Activated CD8-positive, alpha-beta memory T cell treated with anti-CD3 and anti-CD28 coated beads for 36 hours (primary cell): ENCODE measurements around the gene FANCC. TPM values are rescaled to one million over a fixed set of nuclear protein-coding genes. Genes with fewer than 3 reads are reported as not detected.
"Not testable (repeated sequence)": the region's sequence is repeated elsewhere in the genome, so short reads cannot be mapped to it uniquely, and the experiment has no call there.

Source experiments
- CTCF ChIA-PET: fragments of 350-600 bp; sonication (Branson Sonifier 250); formaldehyde crosslinking; loops from one replicate; lab custom pipeline; 2021; ENCODE audit warnings: antibody characterized with exemption; lab: Charles Lee
- POLR2A ChIA-PET: fragments of 350-600 bp; sonication (Branson Sonifier 250); formaldehyde crosslinking; loops from one replicate; lab custom pipeline; 2021; ENCODE audit warnings: antibody characterized with exemption; lab: Charles Lee
- total RNA-seq, 2 experiments: library from RNA; stranded (reverse); gene quantifications; one replicate each; pipeline ENCODE4 v1.2.3, GENCODE V29; 2021

The FANCC gene
- total RNA-seq, 2 experiments from 2014 or later: 16.2 to 20.5 TPM

- POLR2A ChIA-PET: no interaction called here
- CTCF ChIA-PET: no interaction called here
Measured at GRCh38 chr9:95204710-95205109, 112.8 kb downstream of the FANCC start.

- ChIA-PET CTCF (no interaction called here), POLR2A (no interaction called here)
Measured at GRCh38 chr9:95204310-95204709, 113.2 kb downstream of the FANCC start.

- CTCF ChIA-PET, POLR2A ChIA-PET: not testable (repeated sequence)
Measured at GRCh38 chr9:95203019-95203418, 114.5 kb downstream of the FANCC start.

- CTCF ChIA-PET: no interaction called here
- POLR2A ChIA-PET: no interaction called here
Measured at GRCh38 chr9:95202076-95202681, 115.3 kb downstream of the FANCC start.

- ChIA-PET POLR2A (no interaction called here), CTCF (no interaction called here)
Measured at GRCh38 chr9:95201206-95201605, 116.3 kb downstream of the FANCC start.

GRCh38 chr9:95197692-95198271 lies 119.7 kb downstream of the FANCC start:
- ChIA-PET POLR2A (no interaction called here), CTCF (no interaction called here)

GRCh38 chr9:95193480-95193879 lies 124.0 kb downstream of the FANCC start:
- ChIA-PET POLR2A (no interaction called here), CTCF (interaction anchor here (0.6 kb wide), 1 partner anchor 1209 kb away, joined by 3 read pairs; no protein-coding TSS in a partner anchor)

- POLR2A ChIA-PET: no interaction called here
- CTCF ChIA-PET: interaction anchor here (0.6 kb wide), 1 partner anchor 1209 kb away, joined by 3 read pairs; no protein-coding TSS in a partner anchor
Measured at GRCh38 chr9:95193067-95193466, 124.4 kb downstream of the FANCC start.

- ChIA-PET CTCF (no interaction called here), POLR2A (no interaction called here)
Measured at GRCh38 chr9:95192631-95193030, 124.9 kb downstream of the FANCC start.

GRCh38 chr9:95190413-95190812 lies 127.1 kb downstream of the FANCC start:
- POLR2A ChIA-PET: no interaction called here
- CTCF ChIA-PET: no interaction called here

- POLR2A ChIA-PET: no interaction called here
- CTCF ChIA-PET: no interaction called here
Measured at GRCh38 chr9:95189251-95190098, 128.0 kb downstream of the FANCC start.

- POLR2A ChIA-PET: no interaction called here
Measured at GRCh38 chr9:95188459-95188858, 129.1 kb downstream of the FANCC start.

GRCh38 chr9:95185956-95186355 lies 131.6 kb downstream of the FANCC start:
- POLR2A ChIA-PET: no interaction called here

More at GRCh38 chr9:95188459-95188858, 129.1 kb downstream of the FANCC start:
- CTCF ChIA-PET: no interaction called here

GRCh38 chr9:95182854-95183563 lies 134.5 kb downstream of the FANCC start:
- CTCF ChIA-PET: interaction anchor here (1.3 kb wide), 1 partner anchor 502 kb away, joined by 4 read pairs; no protein-coding TSS in a partner anchor
- POLR2A ChIA-PET: no interaction called here

More at GRCh38 chr9:95185956-95186355, 131.6 kb downstream of the FANCC start:
- CTCF ChIA-PET: no interaction called here

- ChIA-PET POLR2A (no interaction called here), CTCF (no interaction called here)
Measured at GRCh38 chr9:95181835-95182234, 135.7 kb downstream of the FANCC start.

GRCh38 chr9:95181226-95181818 lies 136.2 kb downstream of the FANCC start:
- ChIA-PET CTCF (no interaction called here), POLR2A (no interaction called here)

GRCh38 chr9:95177617-95178016 lies 139.9 kb downstream of the FANCC start:
- POLR2A ChIA-PET: no interaction called here
- CTCF ChIA-PET: interaction anchor here (0.9 kb wide), 1 partner anchor 496 kb away, joined by 3 read pairs; no protein-coding TSS in a partner anchor

GRCh38 chr9:95176755-95177319 lies 140.7 kb downstream of the FANCC start:
- ChIA-PET CTCF (interaction anchor here (0.9 kb wide), 1 partner anchor 496 kb away, joined by 3 read pairs; no protein-coding TSS in a partner anchor), POLR2A (no interaction called here)

GRCh38 chr9:95175523-95175922 lies 142.0 kb downstream of the FANCC start:
- ChIA-PET POLR2A (no interaction called here), CTCF (interaction anchor here (1.1 kb wide), 1 partner anchor 44 kb away, joined by 3 read pairs; no protein-coding TSS in a partner anchor)
